Measurements from ENCODE around the gene RIMBP2. TPM values are rescaled to one million over a fixed set of nuclear protein-coding genes. Genes with fewer than 3 reads are reported as not detected.

Gene RIMBP2
- total RNA-seq, 4 donors from 2014 or later = 0.22 to 1.4 (median 1.2) TPM; not detected in 1

DNA sequence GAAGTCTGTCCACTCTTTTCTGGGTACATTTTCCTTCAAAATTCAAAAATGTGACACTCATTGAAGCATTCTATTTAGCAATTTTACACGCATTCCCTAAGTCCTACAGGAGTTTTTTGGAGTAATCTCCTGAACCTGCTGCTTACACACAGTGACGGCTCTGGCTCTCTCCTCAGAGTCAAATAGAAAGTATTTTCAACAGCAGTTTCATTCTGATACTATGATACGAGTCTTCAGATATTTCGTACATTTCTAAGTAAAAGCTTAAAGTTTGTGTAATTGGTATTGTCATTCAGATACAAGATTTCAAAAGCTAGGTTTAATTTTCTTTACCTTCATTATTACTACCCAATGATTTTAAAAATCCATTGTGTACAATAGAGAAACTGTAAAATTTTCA is 342.0 kb downstream of the RIMBP2 start:
- no peak overlapping the region for H3K4me3 ChIP-seq
- H3K36me3 ChIP-seq = no peaks in the 10 kb centered on the region
- H3K27ac ChIP-seq = no peak overlapping the region
- no peaks in the 10 kb centered on the region for H3K4me1 ChIP-seq
- no peak for DNase-seq (ENCODE audit: low spot score in 2 of 2)
- WGBS, 2 donors = 83 to 89% methylated on average over 4 of the region's 4 CpGs
- no peaks in the 10 kb centered on the region for H3K9me3 ChIP-seq
- TF ChIP-seq POLR2A (IDR thresholded peaks at IDR 0.05) (no peak), CTCF (IDR thresholded peaks at IDR 0.05) (no peak), EP300 (IDR thresholded peaks at IDR 0.05) (no peak)
- peaks cover 0 to 4% of the 10 kb centered on the region in 2 donors for H3K27me3 ChIP-seq

- no peaks in the 10 kb centered on the region for H3K4me1 ChIP-seq
- peaks cover 0 to 4% of the 10 kb centered on the region in 2 donors for H3K27me3 ChIP-seq
- no peak overlapping the region for H3K4me3 ChIP-seq
- TF ChIP-seq EP300 (IDR thresholded peaks at IDR 0.05) (no peak), POLR2A (IDR thresholded peaks at IDR 0.05) (no peak), CTCF (IDR thresholded peaks at IDR 0.05) (no peak)
- H3K9me3 ChIP-seq = no peaks in the 10 kb centered on the region
- H3K27ac ChIP-seq = no peak overlapping the region
- WGBS, 2 donors = 61% methylated on average over 4 of the region's 4 CpGs
- no peak for DNase-seq (ENCODE audit: low spot score in 2 of 2)
- H3K36me3 ChIP-seq = no peaks in the 10 kb centered on the region
Measured at GRCh38 chr12:130372936-130373335, 343.2 kb downstream of the RIMBP2 start.

DNA sequence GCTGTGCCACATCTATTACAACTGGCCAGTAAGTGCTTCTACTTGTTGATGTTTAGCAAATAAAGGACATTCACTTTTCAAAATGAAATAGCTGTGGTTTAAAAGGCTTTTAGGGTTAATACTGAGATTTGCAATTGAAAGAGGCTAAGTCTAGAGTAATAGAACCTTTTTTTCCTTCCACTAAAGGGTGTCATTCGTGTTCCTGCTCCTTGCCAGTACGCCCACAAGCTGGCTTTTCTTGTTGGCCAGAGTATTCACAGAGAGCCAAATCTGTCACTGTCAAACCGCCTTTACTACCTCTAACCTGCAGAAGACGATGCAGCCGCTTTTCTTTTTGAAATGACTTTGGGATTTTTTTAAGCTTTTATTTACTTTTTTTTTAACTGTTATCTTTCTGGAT is 344.8 kb downstream of the RIMBP2 start:
- no peaks in the 10 kb centered on the region for H3K9me3 ChIP-seq
- no peaks in the 10 kb centered on the region for H3K36me3 ChIP-seq
- TF ChIP-seq EP300 (IDR thresholded peaks at IDR 0.05) = no peak
- TF ChIP-seq POLR2A (IDR thresholded peaks at IDR 0.05) = no peak
- no peak for TF ChIP-seq CTCF (IDR thresholded peaks at IDR 0.05)
- 17% methylated on average over 5 of the region's 5 CpGs for WGBS, 2 donors
- peaks cover 0 to 4% of the 10 kb centered on the region in 2 donors for H3K27me3 ChIP-seq
- DNase-seq (ENCODE audit: low spot score in 2 of 2) = no peak
- H3K4me1 ChIP-seq = no peaks in the 10 kb centered on the region
- no peak overlapping the region for H3K4me3 ChIP-seq
- H3K27ac ChIP-seq = no peak overlapping the region

- Histone ChIP-seq H3K36me3 (no peaks in the 10 kb centered on the region), H3K9me3 (no peaks in the 10 kb centered on the region), H3K27ac (no peak overlapping the region), H3K27me3 (peaks cover 0 to 4% of the 10 kb centered on the region in 2 donors), H3K4me3 (no peak overlapping the region), H3K4me1 (no peaks in the 10 kb centered on the region)
- TF ChIP-seq POLR2A (IDR thresholded peaks at IDR 0.05) (no peak), EP300 (IDR thresholded peaks at IDR 0.05) (no peak), CTCF (IDR thresholded peaks at IDR 0.05) (no peak)
- DNase-seq (ENCODE audit: low spot score in 2 of 2) = no peak
- 84% methylated on average over 4 of the region's 4 CpGs for WGBS, 2 donors
Measured at GRCh38 chr12:130369816-130370215, 346.3 kb downstream of the RIMBP2 start.

- Histone ChIP-seq H3K27me3 (peaks cover 0 to 4% of the 10 kb centered on the region in 2 donors), H3K9me3 (no peaks in the 10 kb centered on the region), H3K4me3 (no peak overlapping the region), H3K36me3 (no peaks in the 10 kb centered on the region), H3K4me1 (no peaks in the 10 kb centered on the region), H3K27ac (no peak overlapping the region)
- TF ChIP-seq EP300 (IDR thresholded peaks at IDR 0.05) = no peak
- no peak for TF ChIP-seq CTCF (IDR thresholded peaks at IDR 0.05)
- TF ChIP-seq POLR2A (IDR thresholded peaks at IDR 0.05) = no peak
- 87 to 92% methylated on average over 13 of the region's 13 CpGs for WGBS, 2 donors
- no peak for DNase-seq (ENCODE audit: low spot score in 2 of 2)
Measured at GRCh38 chr12:130367523-130367922, 348.6 kb downstream of the RIMBP2 start.

Measured in tibial nerve (tissue), 4 donors.